Activated naive CD8-positive, alpha-beta T cell (primary cell): ENCODE measurements around the gene ARIH1.

Experiments used
- H3K27ac Mint-ChIP-seq: one replicate; pipeline ENCODE4 v1.8.0; 2021; ENCODE audit warnings: mixed read lengths
- H3K27me3 Mint-ChIP-seq: one replicate; pipeline ENCODE4 v1.8.0; 2021; ENCODE audit warnings: mixed read lengths
- H3K36me3 Mint-ChIP-seq: one replicate; pipeline ENCODE4 v1.8.0; 2021; ENCODE audit warnings: mixed read lengths
- H3K4me1 Mint-ChIP-seq: one replicate; pipeline ENCODE4 v1.8.0; 2021; ENCODE audit warnings: low read depth, mixed read lengths
- H3K4me3 Mint-ChIP-seq: one replicate; pipeline ENCODE4 v1.8.0; 2021; ENCODE audit warnings: mild to moderate bottlenecking, mixed read lengths
- H3K9me3 Mint-ChIP-seq: one replicate; pipeline ENCODE4 v1.8.0; 2021; ENCODE audit warnings: low read depth, mixed read lengths

ARIH1 gene

GRCh38 chr15:72497402-72497801, 23.3 kb downstream of the ARIH1 start:
- peak overlapping the region; percentile 59 for H3K27ac Mint-ChIP-seq
- H3K4me1 Mint-ChIP-seq: peaks cover 71% of the 10 kb centered on the region
- H3K27me3 Mint-ChIP-seq: no peaks in the 10 kb centered on the region
- H3K4me3 Mint-ChIP-seq: no peak overlapping the region
- H3K9me3 Mint-ChIP-seq: no peaks in the 10 kb centered on the region
- H3K36me3 Mint-ChIP-seq: peaks cover 3% of the 10 kb centered on the region

DNA sequence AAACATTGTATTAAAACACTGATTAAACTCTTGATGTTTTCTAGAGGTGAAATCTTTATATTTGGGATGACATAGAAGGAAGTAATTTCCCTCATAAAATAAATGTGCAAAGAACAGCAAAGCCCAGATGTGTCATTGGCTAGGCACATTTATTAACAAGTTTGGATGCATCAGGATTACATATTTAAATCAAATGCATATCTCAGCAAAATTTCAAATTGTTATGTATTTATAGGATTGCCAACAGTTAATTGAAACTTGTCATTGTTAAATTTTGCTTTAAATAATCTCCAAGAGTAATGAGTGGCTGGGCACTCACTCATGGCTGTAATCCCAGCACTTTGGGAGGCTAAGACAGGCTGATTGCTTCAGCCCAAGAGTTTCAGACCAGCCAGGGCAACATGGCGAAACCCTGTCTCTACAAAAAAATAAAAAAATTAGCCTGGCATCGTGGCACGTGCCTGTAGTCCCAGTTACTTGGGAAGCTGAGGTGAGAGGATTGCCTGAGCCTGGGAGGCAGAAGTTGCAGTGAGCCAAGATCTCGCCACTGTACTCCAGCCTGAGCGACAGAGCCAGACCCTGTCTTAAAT, 28.2 kb downstream of the ARIH1 start:
- peaks cover 66% of the 10 kb centered on the region for H3K4me1 Mint-ChIP-seq
- peaks cover 5% of the 10 kb centered on the region for H3K36me3 Mint-ChIP-seq
- no peaks in the 10 kb centered on the region for H3K27me3 Mint-ChIP-seq
- H3K9me3 Mint-ChIP-seq: no peaks in the 10 kb centered on the region
- H3K4me3 Mint-ChIP-seq: no peak overlapping the region
- H3K27ac Mint-ChIP-seq: peak overlapping the region; percentile 22

- Mint-ChIP-seq H3K36me3 (peaks cover 5% of the 10 kb centered on the region), H3K4me3 (no peak overlapping the region), H3K9me3 (no peaks in the 10 kb centered on the region), H3K4me1 (peaks cover 66% of the 10 kb centered on the region), H3K27me3 (no peaks in the 10 kb centered on the region), H3K27ac (peak overlapping the region; percentile 73)
Measured at GRCh38 chr15:72503147-72503546, 29.0 kb downstream of the ARIH1 start.

GRCh38 chr15:72507402-72508092, 33.4 kb downstream of the ARIH1 start:
- H3K27ac Mint-ChIP-seq: no peak overlapping the region
- no peaks in the 10 kb centered on the region for H3K9me3 Mint-ChIP-seq
- no peak overlapping the region for H3K4me3 Mint-ChIP-seq
- H3K27me3 Mint-ChIP-seq: no peaks in the 10 kb centered on the region
- peaks cover 5% of the 10 kb centered on the region for H3K36me3 Mint-ChIP-seq
- peaks cover 73% of the 10 kb centered on the region for H3K4me1 Mint-ChIP-seq

- Mint-ChIP-seq H3K27me3 (no peaks in the 10 kb centered on the region), H3K4me1 (peaks cover 71% of the 10 kb centered on the region), H3K36me3 (peaks cover 6% of the 10 kb centered on the region), H3K9me3 (no peaks in the 10 kb centered on the region), H3K27ac (peak overlapping the region; percentile 61), H3K4me3 (no peak overlapping the region)
Measured at GRCh38 chr15:72509484-72509883, 35.4 kb downstream of the ARIH1 start.

GRCh38 chr15:72511536-72511935, 37.4 kb downstream of the ARIH1 start:
- Mint-ChIP-seq H3K4me3 (no peak overlapping the region), H3K27me3 (no peaks in the 10 kb centered on the region), H3K27ac (no peak overlapping the region), H3K4me1 (peaks cover 75% of the 10 kb centered on the region), H3K36me3 (peaks cover 4% of the 10 kb centered on the region), H3K9me3 (no peaks in the 10 kb centered on the region)

- no peaks in the 10 kb centered on the region for H3K27me3 Mint-ChIP-seq
- H3K27ac Mint-ChIP-seq: peak overlapping the region; percentile 67
- H3K36me3 Mint-ChIP-seq: peaks cover 2% of the 10 kb centered on the region
- no peak overlapping the region for H3K4me3 Mint-ChIP-seq
- H3K4me1 Mint-ChIP-seq: peaks cover 60% of the 10 kb centered on the region
- no peaks in the 10 kb centered on the region for H3K9me3 Mint-ChIP-seq
Measured at GRCh38 chr15:72515591-72516389, 41.7 kb downstream of the ARIH1 start.

DNA sequence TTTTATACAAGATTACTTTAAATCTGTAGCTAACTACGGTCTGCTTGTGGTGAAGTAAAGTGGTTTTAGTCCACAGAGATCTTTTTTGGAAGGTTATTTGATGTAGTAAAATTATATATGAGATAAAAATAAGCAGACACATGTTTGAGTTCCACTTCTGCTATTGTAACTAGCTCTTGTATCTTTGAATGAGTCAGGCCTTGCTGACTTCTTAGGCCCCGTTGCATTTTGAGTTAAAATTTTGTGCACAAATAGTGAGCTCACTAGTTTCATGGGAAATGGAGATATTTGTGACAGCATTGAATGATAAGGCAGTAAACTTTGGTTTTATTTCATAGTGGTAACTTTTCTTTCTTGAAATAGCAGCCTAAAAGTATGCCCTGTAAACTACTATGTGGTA, 42.6 kb downstream of the ARIH1 start:
- Mint-ChIP-seq H3K27ac (peak overlapping the region; percentile 37), H3K36me3 (peaks cover 3% of the 10 kb centered on the region), H3K4me1 (peaks cover 56% of the 10 kb centered on the region), H3K9me3 (no peaks in the 10 kb centered on the region), H3K27me3 (no peaks in the 10 kb centered on the region), H3K4me3 (no peak overlapping the region)

DNA sequence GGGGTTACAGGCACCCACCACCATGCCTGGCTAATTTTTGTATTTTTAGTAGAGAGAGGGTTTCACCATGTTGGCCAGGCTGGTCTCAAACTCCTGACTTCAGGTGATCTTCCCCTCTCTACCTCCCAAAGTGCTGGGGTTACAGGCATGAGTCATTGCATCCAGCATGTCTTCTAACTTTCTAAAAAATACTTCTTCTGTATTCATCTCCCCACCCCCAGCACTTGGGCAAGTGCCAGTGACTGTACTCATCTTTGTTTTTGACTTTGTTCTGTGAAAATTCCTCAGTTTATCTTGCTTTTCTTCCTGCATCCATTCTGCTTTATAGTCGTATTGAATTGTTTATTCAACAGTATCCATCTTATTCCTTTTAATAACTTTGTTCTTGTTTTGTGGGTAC, 47.6 kb downstream of the ARIH1 start:
- H3K4me1 Mint-ChIP-seq: peaks cover 18% of the 10 kb centered on the region
- no peak overlapping the region for H3K27ac Mint-ChIP-seq
- H3K36me3 Mint-ChIP-seq: peaks cover 9% of the 10 kb centered on the region
- no peaks in the 10 kb centered on the region for H3K27me3 Mint-ChIP-seq
- no peaks in the 10 kb centered on the region for H3K9me3 Mint-ChIP-seq
- H3K4me3 Mint-ChIP-seq: no peak overlapping the region

- H3K9me3 Mint-ChIP-seq: no peaks in the 10 kb centered on the region
- H3K36me3 Mint-ChIP-seq: no peaks in the 10 kb centered on the region
- no peak overlapping the region for H3K27ac Mint-ChIP-seq
- H3K4me3 Mint-ChIP-seq: no peak overlapping the region
- no peaks in the 10 kb centered on the region for H3K27me3 Mint-ChIP-seq
- peaks cover 61% of the 10 kb centered on the region for H3K4me1 Mint-ChIP-seq
Measured at GRCh38 chr15:72532991-72533601, 59.0 kb downstream of the ARIH1 start.

DNA sequence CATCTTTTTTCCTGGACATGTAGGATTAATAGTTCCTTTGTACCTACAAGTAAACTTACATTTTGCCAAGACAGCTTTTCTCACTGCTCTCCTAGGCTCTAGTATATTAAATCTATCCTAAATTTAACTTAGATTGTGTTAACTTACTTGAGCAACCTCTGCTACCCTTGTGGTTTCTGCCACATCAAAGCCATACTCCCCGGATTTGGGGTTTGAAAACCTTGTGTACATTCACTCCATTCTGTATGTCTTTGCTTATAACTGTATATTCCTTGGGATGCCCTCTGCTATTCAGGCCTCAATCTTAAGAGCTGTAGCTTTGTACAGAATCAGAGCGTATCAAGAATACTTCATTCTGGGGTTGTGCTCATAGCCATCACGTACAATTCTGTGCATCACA, 60.4 kb downstream of the ARIH1 start:
- Mint-ChIP-seq H3K4me1 (peaks cover 64% of the 10 kb centered on the region), H3K9me3 (no peaks in the 10 kb centered on the region), H3K4me3 (no peak overlapping the region), H3K27ac (no peak overlapping the region), H3K36me3 (peaks cover 5% of the 10 kb centered on the region), H3K27me3 (no peaks in the 10 kb centered on the region)

GRCh38 chr15:72535911-72536310, 61.8 kb downstream of the ARIH1 start:
- H3K9me3 Mint-ChIP-seq: no peaks in the 10 kb centered on the region
- H3K4me1 Mint-ChIP-seq: peaks cover 60% of the 10 kb centered on the region
- no peaks in the 10 kb centered on the region for H3K27me3 Mint-ChIP-seq
- H3K36me3 Mint-ChIP-seq: peaks cover 10% of the 10 kb centered on the region
- H3K4me3 Mint-ChIP-seq: no peak overlapping the region
- H3K27ac Mint-ChIP-seq: no peak overlapping the region

- Mint-ChIP-seq H3K27me3 (no peaks in the 10 kb centered on the region), H3K27ac (no peak overlapping the region), H3K36me3 (peaks cover 12% of the 10 kb centered on the region), H3K4me3 (no peak overlapping the region), H3K4me1 (peaks cover 62% of the 10 kb centered on the region), H3K9me3 (no peaks in the 10 kb centered on the region)
Measured at GRCh38 chr15:72536506-72536905, 62.4 kb downstream of the ARIH1 start.

DNA sequence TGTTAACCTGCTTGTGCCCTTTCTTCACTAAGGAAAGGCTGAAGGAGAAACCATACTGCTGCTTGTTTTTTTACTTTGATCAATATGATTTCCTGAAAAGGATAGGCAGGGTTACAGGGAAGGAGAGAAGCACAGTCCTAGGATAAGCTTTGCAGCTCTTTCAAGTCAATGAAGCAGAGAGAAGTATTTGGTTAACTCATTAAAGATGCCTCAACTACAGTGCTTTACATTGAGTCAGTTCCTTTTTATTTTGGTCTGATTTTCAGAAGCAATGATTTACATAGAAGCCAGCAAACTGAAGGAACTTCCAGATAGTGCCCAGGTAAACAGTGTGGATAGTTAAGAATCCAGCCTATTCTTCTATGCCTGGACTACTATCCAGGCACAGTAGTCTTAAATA, 64.8 kb downstream of the ARIH1 start:
- no peak overlapping the region for H3K27ac Mint-ChIP-seq
- H3K36me3 Mint-ChIP-seq: peaks cover 15% of the 10 kb centered on the region
- no peak overlapping the region for H3K4me3 Mint-ChIP-seq
- peaks cover 57% of the 10 kb centered on the region for H3K4me1 Mint-ChIP-seq
- H3K9me3 Mint-ChIP-seq: no peaks in the 10 kb centered on the region
- H3K27me3 Mint-ChIP-seq: no peaks in the 10 kb centered on the region

DNA sequence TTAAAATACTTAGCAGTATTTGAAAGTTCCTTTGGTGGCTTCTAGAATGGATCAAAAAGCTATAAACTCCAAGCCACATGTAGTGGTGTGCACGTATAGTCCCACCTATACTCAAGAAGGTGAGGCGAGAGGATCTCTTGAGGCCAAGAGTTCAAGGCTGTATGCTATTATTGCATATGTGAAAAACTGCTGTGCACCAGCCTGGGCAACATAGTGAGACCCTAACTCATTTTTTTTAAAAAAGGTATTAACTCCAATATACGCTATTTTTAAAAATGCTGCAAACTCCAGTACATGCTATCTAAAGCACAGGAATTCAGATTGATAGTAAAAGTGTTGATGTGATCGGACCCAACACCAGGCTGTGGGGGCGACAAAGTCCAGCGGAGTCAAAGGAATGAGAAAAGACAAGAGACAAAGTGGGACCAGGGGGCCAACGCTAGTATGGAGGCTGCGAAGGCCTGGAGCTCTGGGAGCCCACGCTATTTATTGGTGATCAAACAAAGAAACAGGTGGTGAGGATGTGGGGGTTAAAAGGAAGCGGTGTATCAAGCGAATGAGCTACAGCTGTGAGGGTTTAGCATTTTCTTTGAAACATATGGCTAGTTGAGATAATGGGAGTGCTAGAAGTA, 66.6 kb downstream of the ARIH1 start:
- H3K9me3 Mint-ChIP-seq: no peaks in the 10 kb centered on the region
- no peak overlapping the region for H3K27ac Mint-ChIP-seq
- peaks cover 48% of the 10 kb centered on the region for H3K4me1 Mint-ChIP-seq
- H3K27me3 Mint-ChIP-seq: no peaks in the 10 kb centered on the region
- H3K36me3 Mint-ChIP-seq: peaks cover 23% of the 10 kb centered on the region
- no peak overlapping the region for H3K4me3 Mint-ChIP-seq
